ENCODE measurements around the gene CD44. TPM values are rescaled to one million over a fixed set of nuclear protein-coding genes. Genes with fewer than 3 reads are reported as not detected.

CD44 gene
- total RNA-seq, 1 experiment from 2014 or later, result 6.1 TPM

DNA sequence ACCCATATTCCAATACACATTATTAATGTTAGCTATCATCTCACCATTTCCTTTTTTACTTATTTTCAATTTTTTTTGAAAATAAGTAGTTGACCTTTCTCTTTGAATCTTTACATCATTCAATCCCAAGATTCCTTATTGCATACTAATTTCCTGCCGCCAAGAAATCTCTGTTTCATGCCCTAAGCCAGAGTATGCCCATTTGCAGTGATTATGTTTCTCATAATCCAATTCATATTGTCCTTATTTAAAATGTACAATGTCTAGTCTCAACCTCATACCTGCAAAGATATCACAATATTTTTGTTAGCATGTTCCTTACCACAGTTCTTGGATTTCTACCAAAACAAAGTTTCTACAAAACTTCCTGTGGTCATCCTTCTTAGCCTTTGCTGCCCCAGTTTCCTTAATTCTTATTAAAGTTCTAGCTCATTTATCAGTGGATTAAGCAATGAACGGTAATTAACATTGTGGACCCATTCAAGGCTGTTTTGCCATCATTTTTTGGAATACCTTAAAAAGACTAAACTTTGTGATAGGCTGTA is 75.3 kb downstream of the CD44 start:
- no peaks in the 10 kb centered on the region for H3K23me2 ChIP-seq (ENCODE audit: insufficient read length, low read depth, low read length, poor library complexity, severe bottlenecking)
- no peak overlapping the region for H3K56ac ChIP-seq (ENCODE audit: insufficient read length, low read depth, low read length)
- H2BK5ac ChIP-seq (ENCODE audit: insufficient read length, low read length), result no peak overlapping the region
- H3K9me3 Mint-ChIP-seq, result peaks cover 3 to 4% of the 10 kb centered on the region in 2 experiments; a peak in 3 of 5 replicates
- H3K27ac ChIP-seq (ENCODE audit: insufficient read length, low read depth, low read length), result no peak overlapping the region
- no peaks in the 10 kb centered on the region for H3K79me2 ChIP-seq (ENCODE audit: insufficient read depth, low read length)
- H2BK12ac ChIP-seq (ENCODE audit: insufficient read length, low read depth, low read length), result no peak overlapping the region
- H2AK5ac ChIP-seq (ENCODE audit: insufficient read length, low read length), result no peak overlapping the region
- no peak overlapping the region; a peak in 1 of 7 replicates for H3K27ac Mint-ChIP-seq
- no CpG with 5 or more reads among the region's 2 CpGs for WGBS (ENCODE audit: extremely low coverage, insufficient read length, low lambda C conversion rate)
- no peak overlapping the region for H3K18ac ChIP-seq (ENCODE audit: insufficient read length, low read depth, low read length)
- no peak overlapping the region for H3K9ac ChIP-seq (ENCODE audit: extremely low read depth, insufficient read length, low read length)
- no peak overlapping the region for H3K4ac ChIP-seq (ENCODE audit: low read depth, low read length)
- no peak for DNase-seq
- no peak overlapping the region for H3K4me3 Mint-ChIP-seq
- TF ChIP-seq, protein P1, sequence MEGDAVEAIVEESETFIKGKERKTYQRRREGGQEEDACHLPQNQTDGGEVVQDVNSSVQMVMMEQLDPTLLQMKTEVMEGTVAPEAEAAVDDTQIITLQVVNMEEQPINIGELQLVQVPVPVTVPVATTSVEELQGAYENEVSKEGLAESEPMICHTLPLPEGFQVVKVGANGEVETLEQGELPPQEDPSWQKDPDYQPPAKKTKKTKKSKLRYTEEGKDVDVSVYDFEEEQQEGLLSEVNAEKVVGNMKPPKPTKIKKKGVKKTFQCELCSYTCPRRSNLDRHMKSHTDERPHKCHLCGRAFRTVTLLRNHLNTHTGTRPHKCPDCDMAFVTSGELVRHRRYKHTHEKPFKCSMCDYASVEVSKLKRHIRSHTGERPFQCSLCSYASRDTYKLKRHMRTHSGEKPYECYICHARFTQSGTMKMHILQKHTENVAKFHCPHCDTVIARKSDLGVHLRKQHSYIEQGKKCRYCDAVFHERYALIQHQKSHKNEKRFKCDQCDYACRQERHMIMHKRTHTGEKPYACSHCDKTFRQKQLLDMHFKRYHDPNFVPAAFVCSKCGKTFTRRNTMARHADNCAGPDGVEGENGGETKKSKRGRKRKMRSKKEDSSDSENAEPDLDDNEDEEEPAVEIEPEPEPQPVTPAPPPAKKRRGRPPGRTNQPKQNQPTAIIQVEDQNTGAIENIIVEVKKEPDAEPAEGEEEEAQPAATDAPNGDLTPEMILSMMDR (conservative IDR thresholded peaks at IDR 0.05), result no peak
- no peak overlapping the region for H2BK20ac ChIP-seq (ENCODE audit: low read depth, low read length, poor library complexity, severe bottlenecking)
- no peaks in the 10 kb centered on the region for H3K27me3 ChIP-seq (ENCODE audit: insufficient read depth, low read length)
- no peaks in the 10 kb centered on the region for H3K79me1 ChIP-seq (ENCODE audit: insufficient read depth, low read depth, low read length, poor library complexity, severe bottlenecking)
- no peak overlapping the region for H2BK120ac ChIP-seq (ENCODE audit: low read depth, low read length, poor library complexity, severe bottlenecking)
- no peaks in the 10 kb centered on the region for H3K9me3 ChIP-seq (ENCODE audit: control insufficient read depth, low read depth, low read length)
- H3K23ac ChIP-seq (ENCODE audit: insufficient read length, low read depth, low read length), result no peak overlapping the region
- H2AFZ ChIP-seq (ENCODE audit: low read length), result no peak overlapping the region
- no peak overlapping the region for H4K91ac ChIP-seq (ENCODE audit: insufficient read length, low read depth, low read length)
- H3T11ph ChIP-seq (ENCODE audit: low read length), result no peak overlapping the region
- no peak overlapping the region for H3K4me2 ChIP-seq (ENCODE audit: insufficient read depth, insufficient read length, low read length)
- no peak overlapping the region for H2BK15ac ChIP-seq (ENCODE audit: low read depth, low read length)
- H4K5ac ChIP-seq (ENCODE audit: insufficient read length, low read depth, low read length), result no peak overlapping the region
- peaks cover 11% of the 10 kb centered on the region; the same call in 1 of the 2 replicates for H3K4me1 ChIP-seq (ENCODE audit: insufficient read depth, low read length)
- no peaks in the 10 kb centered on the region; a peak in 2 of 7 replicates for H3K36me3 Mint-ChIP-seq (ENCODE audit: insufficient read depth in 1 of 3, low read depth in 3 of 3)
- no peaks in the 10 kb centered on the region for H4K20me1 ChIP-seq (ENCODE audit: control insufficient read depth, insufficient read depth, insufficient read length)
- H3K14ac ChIP-seq (ENCODE audit: insufficient read depth, low read length), result no peak overlapping the region
- no peaks in the 10 kb centered on the region for H3K27me3 Mint-ChIP-seq (ENCODE audit: low read depth)
- H3K4me1 Mint-ChIP-seq, result peaks cover 28 to 36% of the 10 kb centered on the region in 2 experiments
- no peak overlapping the region for H4K8ac ChIP-seq (replicated peaks; ENCODE audit: insufficient read length, low read depth, low read length)
